KMS-11 (cell line): ENCODE results near the gene ALOX5.
"Not testable (repeated sequence)": the region's sequence is repeated elsewhere in the genome, so short reads cannot be mapped to it uniquely, and the experiment has no call there.

Experiments used
- H2AFZ ChIP-seq: fragments of 200-600 bp; sonication (generic); 2 replicates; pipeline ENCODE4 v1.6.1; 2016; ENCODE audit warnings: antibody characterized with exemption, mixed run types, low read depth
- H3K27ac ChIP-seq: fragments of 200-600 bp; sonication (generic); 2 replicates; pipeline ENCODE4 v1.6.1; 2016; ENCODE audit warnings: mild to moderate bottlenecking, mixed run types
- H3K27me3 ChIP-seq: fragments of 200-600 bp; sonication (generic); 2 replicates; pipeline ENCODE4 v1.6.1; 2017; ENCODE audit warnings: mild to moderate bottlenecking, low read depth, mixed run types, moderate library complexity; ENCODE audit not compliant: insufficient read depth
- H3K36me3 ChIP-seq: fragments of 200-600 bp; sonication (generic); 2 replicates; pipeline ENCODE4 v1.6.1; 2017; ENCODE audit warnings: mild to moderate bottlenecking, mixed run types; ENCODE audit not compliant: insufficient read depth
- H3K4me1 ChIP-seq: fragments of 200-600 bp; sonication (generic); 2 replicates; pipeline ENCODE4 v1.6.1; 2016; ENCODE audit warnings: mild to moderate bottlenecking, low read depth, mixed run types; ENCODE audit not compliant: poor library complexity, severe bottlenecking
- H3K4me2 ChIP-seq: fragments of 200-600 bp; sonication (generic); 2 replicates; pipeline ENCODE4 v1.7.0; 2016; ENCODE audit warnings: mild to moderate bottlenecking, mixed run types
- H3K4me3 ChIP-seq: fragments of 200-600 bp; sonication (generic); IDR thresholded peaks from 2 replicates; pipeline ENCODE4 v1.6.1; 2017; ENCODE audit warnings: low read depth, low read length, mixed read lengths; ENCODE audit not compliant: insufficient read depth
- H3K79me2 ChIP-seq: fragments of 200-600 bp; sonication (generic); 2 replicates; pipeline ENCODE4 v1.6.1; 2016; ENCODE audit warnings: low read depth, mixed run types; ENCODE audit not compliant: insufficient read depth
- H3K9ac ChIP-seq: fragments of 200-600 bp; sonication (generic); 2 replicates; pipeline ENCODE4 v1.6.1; 2016; ENCODE audit warnings: mild to moderate bottlenecking, mixed run types
- H4K20me1 ChIP-seq: fragments of 200-600 bp; sonication (generic); 2 replicates; pipeline ENCODE4 v1.6.1; 2016; ENCODE audit warnings: mild to moderate bottlenecking, mixed run types; ENCODE audit not compliant: insufficient read depth
- CTCF ChIP-seq: fragments of 200-600 bp; sonication (generic); conservative IDR thresholded peaks from 2 replicates; pipeline ENCODE4 v1.6.1; 2017; ENCODE audit warnings: low read depth, mild to moderate bottlenecking, antibody characterized with exemption, low read length, moderate library complexity, mixed read lengths

The ALOX5 gene

GRCh38 chr10:45404770-45405120, 30.7 kb downstream of the ALOX5 start:
- H3K4me1 ChIP-seq, result no peaks in the 10 kb centered on the region
- H3K9ac ChIP-seq, result no peak overlapping the region
- no peak overlapping the region for H3K4me3 ChIP-seq
- no peak for TF ChIP-seq CTCF
- no peaks in the 10 kb centered on the region for H3K36me3 ChIP-seq
- no peak overlapping the region for H3K27ac ChIP-seq
- no peak overlapping the region for H3K4me2 ChIP-seq
- no peaks in the 10 kb centered on the region for H4K20me1 ChIP-seq
- no peak overlapping the region for H2AFZ ChIP-seq
- no peaks in the 10 kb centered on the region for H3K27me3 ChIP-seq
- no peaks in the 10 kb centered on the region for H3K79me2 ChIP-seq

GRCh38 chr10:45407542-45407941, 33.5 kb downstream of the ALOX5 start:
- Histone ChIP-seq H4K20me1 (no peaks in the 10 kb centered on the region), H3K27ac (no peak overlapping the region), H3K79me2 (no peaks in the 10 kb centered on the region), H3K27me3 (no peaks in the 10 kb centered on the region), H3K4me1 (no peaks in the 10 kb centered on the region), H3K4me2 (no peak overlapping the region), H3K9ac (no peak overlapping the region), H3K4me3 (no peak overlapping the region), H3K36me3 (no peaks in the 10 kb centered on the region), H2AFZ (no peak overlapping the region)
- no peak for TF ChIP-seq CTCF

DNA sequence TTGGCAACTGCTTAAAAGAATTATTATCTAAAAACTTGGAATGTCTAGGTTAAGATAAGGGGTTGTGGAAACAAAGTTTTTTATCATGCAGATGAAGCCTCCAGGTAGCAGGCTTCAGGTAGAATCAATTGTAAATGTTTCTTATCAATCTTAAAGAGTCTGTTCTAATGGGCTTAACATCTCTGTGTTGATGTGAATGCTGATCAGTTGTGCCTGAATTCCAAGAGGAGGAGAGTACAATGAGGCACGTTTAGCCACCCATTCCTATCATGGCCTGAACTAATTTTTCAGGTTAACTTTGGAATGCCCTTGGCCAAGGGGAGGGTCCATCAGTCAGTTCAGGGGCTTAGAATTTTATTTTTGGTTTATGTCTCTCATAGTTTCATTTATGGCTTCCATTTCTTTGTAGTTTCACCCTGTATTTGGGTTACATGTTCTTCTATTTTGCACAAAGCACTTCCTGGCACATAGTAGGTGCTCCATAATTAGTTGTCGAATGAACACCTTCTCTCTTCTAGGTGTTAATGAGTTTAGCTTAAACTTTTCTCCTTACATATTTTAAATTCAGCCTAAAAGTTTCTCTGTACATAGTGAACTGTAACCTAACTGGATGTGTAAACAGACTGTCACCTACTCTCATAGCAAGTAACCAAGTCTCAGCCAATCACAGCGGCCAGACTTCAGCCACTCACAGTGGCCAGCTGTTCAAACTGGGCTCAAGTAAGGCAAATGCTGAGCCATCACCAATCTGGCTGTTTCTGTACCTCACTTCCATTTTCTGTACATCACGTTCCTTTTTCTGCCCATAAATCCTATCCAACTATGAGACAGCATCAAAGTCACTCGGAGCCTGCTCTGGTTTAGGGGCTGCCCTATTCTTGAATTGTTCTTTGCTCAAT, 34.7 kb downstream of the ALOX5 start:
- no peak overlapping the region for H3K9ac ChIP-seq
- H3K79me2 ChIP-seq, result no peaks in the 10 kb centered on the region
- H3K27ac ChIP-seq, result no peak overlapping the region

DNA sequence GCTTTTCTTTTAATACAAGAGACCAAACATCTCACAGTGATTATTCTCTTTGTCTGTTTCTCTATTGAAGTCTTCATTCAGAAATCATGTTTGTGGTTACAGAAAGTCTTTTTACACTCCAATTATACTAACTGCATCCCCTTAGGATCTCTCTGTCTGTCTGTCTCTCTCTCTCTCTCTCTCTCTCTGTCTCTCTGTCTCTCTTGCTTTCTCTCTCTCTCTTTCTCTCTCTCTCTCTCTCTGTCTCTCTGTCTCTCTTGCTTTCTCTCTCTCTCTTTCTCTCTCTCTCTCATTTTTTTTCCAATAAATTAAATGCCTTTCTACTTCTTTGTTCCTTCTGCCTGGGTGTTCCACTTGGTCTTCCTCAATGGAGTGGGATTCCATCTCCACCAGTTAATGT, 35.3 kb downstream of the ALOX5 start:
- not testable (repeated sequence) for H2AFZ ChIP-seq, H3K27me3 ChIP-seq, H3K36me3 ChIP-seq, H3K4me3 ChIP-seq, H3K9ac ChIP-seq, H3K27ac ChIP-seq, H3K4me1 ChIP-seq, H3K79me2 ChIP-seq, H3K4me2 ChIP-seq, H4K20me1 ChIP-seq

More for the DNA sequence above, 34.7 kb downstream of the ALOX5 start:
- no peak for TF ChIP-seq CTCF
- Histone ChIP-seq H3K4me3 (no peak overlapping the region), H3K4me2 (no peak overlapping the region), H3K36me3 (no peaks in the 10 kb centered on the region), H3K27me3 (no peaks in the 10 kb centered on the region), H4K20me1 (no peaks in the 10 kb centered on the region), H3K4me1 (no peaks in the 10 kb centered on the region), H2AFZ (no peak overlapping the region)

DNA sequence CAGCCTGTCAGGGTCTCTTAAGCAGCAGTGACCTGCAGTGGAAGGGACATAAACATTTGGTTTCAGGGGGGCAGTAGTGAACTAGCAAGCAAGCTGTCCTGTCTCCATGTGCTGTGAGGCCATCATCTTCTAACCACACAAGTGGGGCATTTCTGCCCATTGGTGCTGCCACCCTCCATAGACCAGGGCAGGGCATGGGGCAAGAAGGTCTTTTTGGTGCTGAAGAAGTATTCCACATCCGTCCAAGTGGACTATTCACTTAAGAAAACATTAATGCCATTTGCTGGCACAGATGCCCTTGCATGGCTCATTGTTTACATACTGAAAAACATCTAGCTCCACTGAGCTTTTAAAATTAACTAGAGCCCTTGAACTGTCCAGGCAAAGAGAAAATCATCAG, 35.8 kb downstream of the ALOX5 start:
- H2AFZ ChIP-seq, result no peak overlapping the region
- H3K27me3 ChIP-seq, result no peaks in the 10 kb centered on the region
- no peaks in the 10 kb centered on the region for H4K20me1 ChIP-seq
- TF ChIP-seq CTCF, result no peak
- no peak overlapping the region for H3K4me2 ChIP-seq
- H3K79me2 ChIP-seq, result no peaks in the 10 kb centered on the region
- H3K4me3 ChIP-seq, result no peak overlapping the region
- no peak overlapping the region for H3K9ac ChIP-seq
- no peaks in the 10 kb centered on the region for H3K4me1 ChIP-seq
- H3K27ac ChIP-seq, result no peak overlapping the region
- no peaks in the 10 kb centered on the region for H3K36me3 ChIP-seq
